Choroid plexus epithelial cell (primary cell): ENCODE results near the gene FANCM.
"Not testable (repeated sequence)": the region's sequence is repeated elsewhere in the genome, so short reads cannot be mapped to it uniquely, and the experiment has no call there.

Source experiments
- DNase-seq: peaks from one replicate; pipeline ENCODE4 v3.0.0-alpha.2; 2010; ENCODE audit warnings: low read depth
- H3K4me3 ChIP-seq: 2 replicates; pipeline ENCODE4 v1.5.1; 2011; ENCODE audit warnings: low read depth, mild to moderate bottlenecking, control low read depth, low read length, moderate library complexity
- CTCF ChIP-seq: conservative IDR thresholded peaks from 2 replicates; pipeline ENCODE4 v1.5.1; 2011; ENCODE audit warnings: low read depth, mild to moderate bottlenecking, control low read depth, inconsistent platforms, low read length, moderate library complexity

The FANCM gene

GRCh38 chr14:45128963-45129629 lies 6.6 kb upstream of the FANCM start:
- no peak for DNase-seq
- TF ChIP-seq CTCF, result no peak
- H3K4me3 ChIP-seq, result no peak overlapping the region

GRCh38 chr14:45133683-45134050 lies 2.1 kb upstream of the FANCM start:
- no peak for TF ChIP-seq CTCF
- DNase-seq, result no peak
- peak overlapping the region; percentile 85 for H3K4me3 ChIP-seq

- H3K4me3 ChIP-seq, result peak within 1 kb of the TSS; percentile 87
- TF ChIP-seq CTCF, result peak; percentile 28
These were observed 1.4 kb upstream of the FANCM start, which contains the start of gene FKBP3 for GRCh38 chr14:45134051-45134958. Gene FKBP3, minus strand, starts transcription at chr14:45134481. Its CDS starts 25 bp downstream, at chr14:45134456.

GRCh38 chr14:45135156-45135555 lies 574 bp upstream of the FANCM start:
- DNase-seq, result peak; percentile 60
- no peak for TF ChIP-seq CTCF
- H3K4me3 ChIP-seq, result peak overlapping the region; percentile 87

More at GRCh38 chr14:45134051-45134958, 1.4 kb upstream of the FANCM start, which contains the start of gene FKBP3:
- DNase-seq, result peak; percentile 100

GRCh38 chr14:45136399-45136798 lies 669 bp downstream of the FANCM start:
- TF ChIP-seq CTCF, result no peak
- H3K4me3 ChIP-seq, result peak overlapping the region; percentile 87
- peak; percentile 13 for DNase-seq

GRCh38 chr14:45140661-45141187 lies 5.0 kb downstream of the FANCM start:
- no peak overlapping the region for H3K4me3 ChIP-seq
- TF ChIP-seq CTCF, result no peak

GRCh38 chr14:45142083-45142482 lies 6.4 kb downstream of the FANCM start:
- DNase-seq, H3K4me3 ChIP-seq: not testable (repeated sequence)

More at GRCh38 chr14:45140661-45141187, 5.0 kb downstream of the FANCM start:
- DNase-seq, result no peak
